NCI-H69 (cell line): ENCODE results near the gene RAB5A.
"Not testable (repeated sequence)": the region's sequence is repeated elsewhere in the genome, so short reads cannot be mapped to it uniquely, and the experiment has no call there.

Experiments used
- DNase-seq: peaks from one replicate; lab custom pipeline; 2025; lab: John Stamatoyannopoulos, UW

Gene RAB5A

GRCh38 chr3:19946832-19947548, at the start of gene RAB5A:
Gene RAB5A, plus strand, starts transcription at chr3:19947097. Its CDS starts 3,802 bp downstream, at chr3:19950899.
- DNase-seq: peak; percentile 96

DNA sequence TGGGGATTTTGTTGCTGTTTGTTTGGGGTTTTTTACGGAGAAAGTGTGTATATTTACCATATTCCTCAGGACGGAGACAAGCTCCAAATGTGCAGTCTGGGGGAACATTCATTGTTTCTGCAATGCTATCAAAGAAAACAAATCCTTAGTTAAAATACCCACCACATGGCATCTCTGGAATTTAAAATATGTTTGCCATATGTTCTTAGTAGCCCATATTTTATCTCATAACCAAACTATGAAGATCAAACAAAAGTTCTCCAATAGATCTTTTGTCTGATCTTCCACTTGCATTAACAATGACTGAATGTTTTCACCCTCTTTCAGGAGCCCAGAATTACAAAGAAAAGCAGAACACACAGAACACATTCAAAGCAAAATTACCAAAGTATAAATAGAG, 48.2 kb upstream of the RAB5A start:
- no peak for DNase-seq

DNA sequence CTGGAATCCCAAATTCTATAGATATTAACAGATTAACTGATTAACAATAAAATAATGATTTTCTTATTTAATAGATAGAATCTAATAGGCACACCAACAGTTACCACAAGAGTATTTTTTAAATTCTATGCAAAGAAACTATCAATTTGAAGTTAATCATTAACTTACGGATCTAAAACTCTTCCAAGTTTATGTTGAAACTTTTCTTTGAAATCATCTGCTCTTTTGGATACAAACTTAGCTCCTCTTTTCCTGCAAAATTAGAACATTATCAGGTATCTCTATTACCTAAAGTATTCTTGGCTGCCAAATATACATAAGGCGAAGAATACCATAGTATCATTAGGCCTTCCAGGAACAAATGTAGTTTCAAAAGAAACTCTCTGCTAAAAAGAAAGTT, 47.6 kb upstream of the RAB5A start:
- DNase-seq: no peak

- not testable (repeated sequence) for DNase-seq
Observed at GRCh38 chr3:19899833-19900232, 47.1 kb upstream of the RAB5A start.

- DNase-seq: no peak
Observed at GRCh38 chr3:19901337-19901736, 45.6 kb upstream of the RAB5A start.

DNA sequence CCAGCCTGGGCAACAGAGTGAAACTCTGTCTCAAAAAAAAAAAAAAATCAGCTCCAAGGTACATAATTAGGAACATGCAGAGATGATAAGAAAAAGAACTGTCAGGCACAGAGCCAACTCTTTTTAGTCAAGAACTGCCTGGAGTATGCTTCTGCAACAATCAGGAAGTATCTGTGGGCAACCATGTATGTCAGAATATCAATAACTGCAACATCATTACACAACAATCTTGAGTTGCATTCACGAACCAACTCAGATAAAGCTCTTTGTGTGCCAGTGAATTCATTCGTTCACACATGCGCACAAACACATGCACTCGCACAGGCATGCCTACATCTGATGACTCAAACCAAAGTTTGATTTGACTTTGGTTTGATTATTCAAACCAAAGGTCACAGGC, 45.0 kb upstream of the RAB5A start:
- DNase-seq: no peak

- DNase-seq: no peak
Observed at GRCh38 chr3:19903649-19904048, 43.2 kb upstream of the RAB5A start.

DNA sequence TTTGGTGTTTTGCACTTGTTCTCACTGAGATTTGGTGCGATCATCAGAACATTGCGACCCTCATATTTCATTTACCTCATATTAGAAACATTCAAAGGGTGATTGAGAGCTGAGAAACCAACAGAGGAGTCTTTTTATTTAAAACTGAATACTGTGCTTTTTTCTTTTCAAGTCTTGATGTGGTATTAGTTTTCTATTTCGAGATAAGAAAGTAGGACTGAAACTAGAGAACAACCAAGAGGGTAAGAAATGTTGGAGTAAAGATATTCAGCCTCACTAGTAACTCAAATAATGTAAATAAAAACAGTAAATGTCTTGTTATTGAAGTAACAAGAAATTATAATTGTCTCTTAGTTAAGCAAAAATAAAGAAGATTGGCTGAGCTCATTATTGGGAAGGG, 39.4 kb upstream of the RAB5A start:
- no peak for DNase-seq

GRCh38 chr3:19911452-19911851, 35.4 kb upstream of the RAB5A start:
- DNase-seq: no peak

DNA sequence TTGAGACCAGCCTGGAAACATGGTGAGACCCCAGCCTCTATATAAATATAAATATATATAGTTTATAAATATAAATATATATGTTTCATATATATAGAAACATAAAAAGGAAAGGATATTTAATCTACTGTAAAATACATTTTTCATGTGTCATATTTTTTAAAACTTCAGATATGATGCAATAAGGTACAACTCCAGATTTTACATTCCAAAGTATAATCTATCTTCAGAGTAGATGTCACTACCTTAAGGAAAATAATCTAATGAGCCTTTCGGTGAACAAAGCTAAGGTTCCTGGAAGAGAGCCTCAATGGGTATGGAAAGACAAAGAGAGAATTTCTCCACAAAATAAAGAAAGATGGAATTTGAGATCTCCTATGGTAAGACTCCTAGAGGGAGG, 29.7 kb upstream of the RAB5A start:
- no peak for DNase-seq

GRCh38 chr3:19920401-19921080, 26.4 kb upstream of the RAB5A start:
- DNase-seq: no peak

- DNase-seq: no peak
Observed at GRCh38 chr3:19931180-19931692, 15.7 kb upstream of the RAB5A start.

- DNase-seq: no peak
Observed at GRCh38 chr3:19931767-19932188, 15.1 kb upstream of the RAB5A start.

- no peak for DNase-seq
Observed at GRCh38 chr3:19932422-19932821, 14.5 kb upstream of the RAB5A start.

- peak; percentile 77 for DNase-seq
Observed at GRCh38 chr3:19934098-19934566, 12.8 kb upstream of the RAB5A start, which contains the start of gene EFHB. Gene EFHB, minus strand, starts transcription at chr3:19934217. Its CDS starts 199 bp downstream, at chr3:19934018.

DNA sequence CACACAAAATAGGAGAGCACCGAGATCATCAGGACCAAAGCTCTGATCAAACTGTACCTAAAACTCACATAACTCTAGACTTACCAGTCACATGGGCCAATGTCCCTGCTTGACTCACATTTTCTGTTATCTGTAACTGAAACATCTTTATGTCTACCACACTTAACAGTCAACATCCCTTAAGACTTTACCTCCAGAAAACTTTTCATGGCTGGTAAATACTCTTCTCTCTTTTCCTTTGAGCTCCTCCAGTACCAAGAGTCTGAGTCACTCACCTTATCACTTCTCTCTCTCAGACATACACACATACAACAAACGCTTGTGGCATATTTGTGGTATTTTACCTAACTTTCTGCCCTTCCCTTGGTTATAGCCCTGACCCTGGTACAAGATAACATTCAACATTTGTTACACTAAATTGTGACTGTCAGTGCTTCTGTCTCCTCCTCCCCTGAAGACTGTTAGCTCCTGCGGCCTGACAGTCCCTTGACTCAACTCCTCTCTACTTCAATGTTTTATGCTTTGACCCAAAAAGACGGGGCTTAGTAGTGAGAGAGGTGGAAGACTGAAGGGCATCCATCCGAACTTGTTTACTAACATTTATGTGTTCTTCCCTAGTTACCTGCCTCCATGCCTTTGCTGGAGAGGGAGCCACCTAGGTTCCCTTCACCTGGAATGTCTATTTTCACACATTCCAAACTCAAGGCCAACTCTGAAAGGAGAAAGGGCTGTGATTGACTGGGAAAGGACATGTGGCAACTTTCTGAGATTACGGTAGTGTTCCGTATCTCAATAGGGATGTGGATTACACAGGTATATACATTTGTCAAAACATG, 9.2 kb upstream of the RAB5A start:
- DNase-seq: no peak

- DNase-seq: no peak
Observed at GRCh38 chr3:19938295-19938627, 8.6 kb upstream of the RAB5A start.

- no peak for DNase-seq
Observed at GRCh38 chr3:19940643-19941042, 6.3 kb upstream of the RAB5A start.

DNA sequence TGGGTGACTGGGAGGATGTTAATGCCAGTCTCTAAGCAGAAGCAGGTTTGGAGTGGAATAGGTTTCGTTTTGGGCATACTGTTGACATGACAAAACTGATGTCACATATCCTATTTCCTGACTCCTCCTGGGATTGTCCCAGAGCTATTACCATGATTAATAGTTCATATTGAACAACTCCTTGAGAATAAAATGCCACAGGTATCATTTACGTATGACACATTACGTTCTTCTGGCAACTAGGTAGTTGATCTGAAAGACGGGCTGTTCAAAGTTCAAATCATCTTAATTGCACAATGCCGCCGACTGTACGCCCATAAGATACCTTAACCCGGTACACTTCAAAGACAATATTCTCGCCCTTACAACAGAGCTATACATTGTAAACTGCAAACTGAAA, 1.4 kb upstream of the RAB5A start:
- DNase-seq: no peak

DNA sequence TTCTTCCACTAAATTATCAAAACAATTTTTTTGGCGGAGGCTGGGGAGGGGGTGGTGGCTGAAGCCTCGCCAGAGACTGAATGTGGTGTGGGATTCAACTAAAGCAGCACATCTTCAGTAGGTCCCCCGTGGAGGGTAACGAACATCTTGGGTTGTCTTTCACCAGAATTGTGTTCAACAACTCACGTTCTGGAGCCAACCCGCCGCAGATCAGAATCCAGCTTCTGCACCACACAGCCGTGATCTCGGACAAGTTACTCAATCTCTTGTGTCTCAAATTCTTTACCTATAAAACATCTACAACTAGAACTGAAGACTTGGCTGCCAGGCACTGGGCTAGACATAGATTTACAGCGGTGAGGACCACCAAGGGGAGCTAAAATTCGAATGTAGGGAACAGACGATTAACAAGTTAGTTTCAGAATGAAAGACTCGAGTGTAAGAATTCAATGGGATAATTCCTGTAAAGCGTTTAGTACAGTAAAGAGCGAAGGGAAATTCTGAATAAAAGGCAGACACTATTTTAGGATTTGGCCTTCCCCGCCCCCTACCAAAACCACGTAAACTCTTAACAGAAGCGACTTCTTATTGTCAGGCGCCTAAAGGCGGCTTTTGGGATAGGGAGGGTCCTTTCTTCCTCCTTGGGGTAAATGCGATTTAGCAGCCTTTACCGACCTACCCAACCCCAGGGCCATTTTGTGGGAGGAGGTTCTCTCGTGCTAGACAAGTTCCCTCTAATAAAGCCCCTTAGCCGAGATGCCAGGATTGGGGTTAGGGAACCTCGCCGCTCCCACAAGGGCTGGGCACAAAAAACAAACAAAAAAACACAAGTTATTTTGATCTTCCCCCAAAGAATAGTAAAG, 697 bp upstream of the RAB5A start:
- DNase-seq: no peak

DNA sequence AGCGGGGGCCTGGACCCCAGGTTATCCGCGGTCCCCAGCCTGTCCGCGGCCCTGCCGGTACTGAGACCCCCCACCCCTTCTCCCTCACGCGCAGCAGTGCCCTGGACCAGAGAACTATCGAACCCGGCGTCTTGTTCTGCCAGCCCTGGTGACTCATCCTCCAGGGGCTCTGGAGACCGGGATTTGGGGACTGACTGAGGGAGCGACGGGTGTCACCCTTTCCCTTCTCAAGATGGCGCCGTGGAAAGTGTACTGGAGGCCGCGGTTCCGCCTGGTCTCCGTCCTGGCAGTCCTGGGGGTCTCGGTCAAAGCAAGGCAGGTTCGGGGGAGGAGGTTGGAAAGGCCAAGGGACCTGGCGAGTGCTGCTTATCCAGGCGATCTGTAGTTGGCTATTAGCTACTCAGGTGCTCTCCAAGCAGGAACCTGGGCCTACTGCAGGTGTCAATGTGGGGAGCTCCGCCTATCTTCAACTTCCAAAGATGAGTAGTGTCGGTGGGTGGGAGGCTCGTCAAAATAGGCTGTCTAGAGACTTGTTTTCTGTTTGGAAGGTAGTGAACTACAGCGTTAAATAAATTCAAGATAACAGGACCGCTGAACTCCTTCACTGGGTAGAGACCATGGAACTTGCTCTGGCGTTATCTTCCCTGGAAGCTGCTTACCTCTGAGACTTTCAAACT, 790 bp downstream of the RAB5A start:
- peak; percentile 56 for DNase-seq
